Naive thymus-derived CD4-positive, alpha-beta T cell (primary cell): ENCODE measurements around the gene ZNF688. TPM values are rescaled to one million over a fixed set of nuclear protein-coding genes. Genes with fewer than 3 reads are reported as not detected.

Experiments
- ATAC-seq: fragments of 150-1000 bp; cut with Tn5 transposase; 2 replicates; pipeline ENCODE4 v1.10.0; 2021; ENCODE audit warnings: mild to moderate bottlenecking, moderate library complexity
- CTCF ChIA-PET: fragments of 350-600 bp; sonication (Branson Sonifier 250); formaldehyde crosslinking; loops from one replicate; lab custom pipeline; 2021; ENCODE audit warnings: antibody characterized with exemption; lab: Charles Lee
- POLR2A ChIA-PET: fragments of 350-600 bp; sonication (Branson Sonifier 250); formaldehyde crosslinking; loops from one replicate; lab custom pipeline; 2021; ENCODE audit warnings: antibody characterized with exemption, inconsistent platforms; lab: Charles Lee
- DNase-seq, 9 donors: peaks; one replicate each; pipeline versions ENCODE4 v3.0.0 to v3.0.0-alpha.2; 2020 to 2022; ENCODE audit warnings: mixed read lengths in 1 of 9
- H3K27ac ChIP-seq: one replicate; pipeline ENCODE4 v1.7.0; 2013; ENCODE audit warnings: mild to moderate bottlenecking, low read depth, low read length, moderate library complexity
- H3K27me3 ChIP-seq, 2 donors: one replicate each; pipeline ENCODE4 v1.7.0; 2013; ENCODE audit warnings: low read length in 2 of 2, mild to moderate bottlenecking in 2 of 2, moderate library complexity in 2 of 2; ENCODE audit not compliant: control insufficient read depth in 2 of 2, insufficient read depth in 2 of 2
- H3K36me3 ChIP-seq, 3 experiments: 1 replicate in 2 of 3; 2 replicates in 1 of 3; pipeline ENCODE4 v1.7.0; 2013; ENCODE audit warnings: low read length in 3 of 3, mild to moderate bottlenecking in 3 of 3, moderate library complexity in 1 of 3; ENCODE audit not compliant: insufficient read depth in 3 of 3, control insufficient read depth in 2 of 3
- H3K4me1 ChIP-seq, 2 donors: one replicate each; pipeline ENCODE4 v1.7.0; 2013; ENCODE audit warnings: low read length in 2 of 2, mild to moderate bottlenecking in 2 of 2, moderate library complexity in 1 of 2; ENCODE audit not compliant: control insufficient read depth in 2 of 2, insufficient read depth in 2 of 2
- H3K4me3 ChIP-seq: 2 replicates; pipeline ENCODE4 v1.7.0; 2013; ENCODE audit warnings: mild to moderate bottlenecking, low read length
- H3K9me3 ChIP-seq, 3 experiments: 1 replicate in 2 of 3; 2 replicates in 1 of 3; pipeline ENCODE4 v1.7.0; 2013; ENCODE audit warnings: low read length in 3 of 3; ENCODE audit not compliant: control insufficient read depth in 2 of 3
- H3K27ac Mint-ChIP-seq, 9 donors: one replicate each; pipeline ENCODE4 v1.8.0; 2020 to 2022; ENCODE audit warnings: mixed read lengths in 9 of 9, mild to moderate bottlenecking in 8 of 9, moderate library complexity in 5 of 9, inconsistent platforms in 2 of 9
- H3K27me3 Mint-ChIP-seq, 5 donors: one replicate each; pipeline ENCODE4 v1.8.0; 2021 to 2022; ENCODE audit warnings: mixed read lengths in 5 of 5, mild to moderate bottlenecking in 1 of 5
- H3K36me3 Mint-ChIP-seq, 5 donors: one replicate each; pipeline ENCODE4 v1.8.0; 2020 to 2022; ENCODE audit warnings: mixed read lengths in 5 of 5, mild to moderate bottlenecking in 3 of 5, inconsistent platforms in 1 of 5
- H3K4me1 Mint-ChIP-seq, 7 donors: one replicate each; pipeline ENCODE4 v1.8.0; 2020 to 2022; ENCODE audit warnings: mixed read lengths in 7 of 7, mild to moderate bottlenecking in 3 of 7, inconsistent platforms in 1 of 7
- H3K4me3 Mint-ChIP-seq, 10 donors: one replicate each; pipeline ENCODE4 v1.8.0; 2020 to 2022; ENCODE audit warnings: mild to moderate bottlenecking in 10 of 10, mixed read lengths in 10 of 10, moderate library complexity in 6 of 10, inconsistent platforms in 2 of 10
- H3K9me3 Mint-ChIP-seq, 11 donors: one replicate each; pipeline ENCODE4 v1.8.0; 2020 to 2022; ENCODE audit warnings: mixed read lengths in 11 of 11, mild to moderate bottlenecking in 4 of 11, inconsistent platforms in 1 of 11, moderate library complexity in 1 of 11
- intact Hi-C, 2 donors: fragments of 100-400 bp; cut with micrococcal nuclease; formaldehyde crosslinking; loops; one replicate each; pipeline ENCODE4 v1.15.1; 2023
- polyA plus RNA-seq, 2 donors: library from polyadenylated mRNA; unstranded; fragments of 300-500 nt; fragmentation: Illumina TruSeq; gene quantifications; one replicate each; pipeline ENCODE4 v1.2.3, GENCODE V29; 2021
- total RNA-seq, 6 experiments: library from RNA in 5 of 6; stranded (reverse) in 5 of 6; gene quantifications; 1 replicate in 5 of 6; 2 replicates in 1 of 6; pipeline ENCODE4 v1.2.3 and lab custom pipeline; 2021 to 2026

Gene ZNF688
- total and polyA plus RNA-seq, 7 experiments from 2014 or later = 8.8 to 33.2 (median 21.5) TPM

- Histone ChIP-seq H3K9me3 (no peaks in the 10 kb centered on the region), H3K4me3 (no peak overlapping the region), H3K27ac (peak overlapping the region; percentile 98), H3K4me1 (peaks cover 8 to 18% of the 10 kb centered on the region in 2 donors), H3K36me3 (peaks cover 0 to 20% (median 0%) of the 10 kb centered on the region in 3 experiments), H3K27me3 (no peaks in the 10 kb centered on the region)
- H3K9me3 Mint-ChIP-seq = peaks cover 0 to 1% (median 0%) of the 10 kb centered on the region in 11 donors
- no peak for ATAC-seq
- no peaks in the 10 kb centered on the region for H3K27me3 Mint-ChIP-seq
- CTCF ChIA-PET = no interaction called here
- peak overlapping the region in 4 of 9 donors; percentile 48 to 99 (median 88) for H3K27ac Mint-ChIP-seq
- peaks cover 22 to 62% (median 48%) of the 10 kb centered on the region in 7 donors for H3K4me1 Mint-ChIP-seq
- intact Hi-C loops = no loop called here
- H3K4me3 Mint-ChIP-seq = peak overlapping the region in 5 of 10 donors; percentile 45 to 91 (median 59)
- no peak for DNase-seq
- H3K36me3 Mint-ChIP-seq = peaks cover 0 to 9% (median 0%) of the 10 kb centered on the region in 5 donors
- POLR2A ChIA-PET = interaction anchor here (0.5 kb wide), 1 partner anchor 39 kb away, joined by 3 read pairs; no protein-coding TSS in a partner anchor
These were observed 39.0 kb downstream of the ZNF688 start for GRCh38 chr16:30532285-30533145.

GRCh38 chr16:30530163-30531037 is 41.1 kb downstream of the ZNF688 start:
- Histone ChIP-seq H3K4me3 (no peak overlapping the region), H3K36me3 (peaks cover 0 to 25% (median 0%) of the 10 kb centered on the region in 3 experiments), H3K9me3 (no peaks in the 10 kb centered on the region), H3K4me1 (peaks cover 0 to 10% of the 10 kb centered on the region in 2 donors), H3K27ac (peak overlapping the region; percentile 27), H3K27me3 (no peaks in the 10 kb centered on the region)
- DNase-seq = peak in 4 of 9 donors; percentile 22 to 37 (median 32)
- POLR2A ChIA-PET = interaction anchor here (0.9 to 4.5 kb wide), 7 partner anchors 19 to 128 kb away, joined by 3 to 29 read pairs (median 3); partner anchors contain the start of genes DCTPP1, ZNF688, ZNF689 and ZNF764
- H3K27ac Mint-ChIP-seq = peak overlapping the region in 8 of 9 donors; percentile 23 to 88 (median 72)
- CTCF ChIA-PET = interaction anchor here (1.0 kb wide), 1 partner anchor 27 kb away, joined by 4 read pairs; the partner anchor contains the start of gene ZNF764
- peaks cover 0 to 1% (median 0%) of the 10 kb centered on the region in 5 donors for H3K36me3 Mint-ChIP-seq
- H3K9me3 Mint-ChIP-seq = peaks cover 0 to 2% (median 0%) of the 10 kb centered on the region in 11 donors
- H3K4me1 Mint-ChIP-seq = peaks cover 10 to 48% (median 41%) of the 10 kb centered on the region in 7 donors
- H3K4me3 Mint-ChIP-seq = peak overlapping the region in 1 of 10 donors; percentile 20
- no peaks in the 10 kb centered on the region for H3K27me3 Mint-ChIP-seq
- intact Hi-C loops = no loop called here
- ATAC-seq = no peak

GRCh38 chr16:30528799-30529457 is 42.6 kb downstream of the ZNF688 start:
- DNase-seq (no peak), ATAC-seq (no peak)
- H3K9me3 Mint-ChIP-seq = peaks cover 0 to 2% (median 0%) of the 10 kb centered on the region in 11 donors
- H3K9me3 ChIP-seq = no peaks in the 10 kb centered on the region
- peak overlapping the region in 8 of 10 donors; percentile 27 to 90 (median 51) for H3K4me3 Mint-ChIP-seq
- H3K36me3 Mint-ChIP-seq = peaks cover 0 to 1% (median 0%) of the 10 kb centered on the region in 5 donors
- H3K4me1 ChIP-seq = peaks cover 0 to 10% of the 10 kb centered on the region in 2 donors
- H3K36me3 ChIP-seq = peaks cover 0 to 25% (median 0%) of the 10 kb centered on the region in 3 experiments
- H3K4me3 ChIP-seq = no peak overlapping the region
- no peaks in the 10 kb centered on the region for H3K27me3 Mint-ChIP-seq
- ChIA-PET CTCF (no interaction called here), POLR2A (interaction anchor here (0.8 to 4.5 kb wide), 8 partner anchors 18 to 160 kb away, joined by 3 to 29 read pairs (median 3); partner anchors contain the start of gene ZNF764)
- H3K27me3 ChIP-seq = no peaks in the 10 kb centered on the region
- H3K4me1 Mint-ChIP-seq = peaks cover 10 to 44% (median 34%) of the 10 kb centered on the region in 7 donors
- peak overlapping the region; percentile 15 to 91 (median 77) for H3K27ac Mint-ChIP-seq
- no peak overlapping the region for H3K27ac ChIP-seq
- intact Hi-C loops = no loop called here

GRCh38 chr16:30527635-30528178 is 43.8 kb downstream of the ZNF688 start:
- ATAC-seq (peak; percentile 21), DNase-seq (peak in 1 of 9 donors; percentile 39)
- intact Hi-C loops = loop anchor here (1.0 to 2.0 kb wide), 13 partner anchors 8 to 171 kb away; partner anchors contain the start of genes DCTPP1 (in 2 of the 2), ITGAL (in 2 of the 2), ZNF764 (in 2 of the 2) and ZNF785 (in 2 of the 2)
- no peaks in the 10 kb centered on the region for H3K36me3 Mint-ChIP-seq
- H3K9me3 ChIP-seq = no peaks in the 10 kb centered on the region
- H3K9me3 Mint-ChIP-seq = peaks cover 0 to 2% (median 0%) of the 10 kb centered on the region in 11 donors
- ChIA-PET CTCF (interaction anchor here (0.6 to 1.6 kb wide), 3 partner anchors 31 to 82 kb away, joined by 3 to 4 read pairs (median 3); no protein-coding TSS in a partner anchor), POLR2A (interaction anchor here (0.5 to 4.5 kb wide), 10 partner anchors 8 to 159 kb away, joined by 3 to 29 read pairs (median 4); partner anchors contain the start of genes DCTPP1, ZNF688 and ZNF764)
- H3K4me3 ChIP-seq = peak overlapping the region; percentile 75
- H3K27me3 Mint-ChIP-seq = no peaks in the 10 kb centered on the region
- H3K27ac Mint-ChIP-seq = peak overlapping the region; percentile 82 to 94 (median 88)
- peaks cover 0 to 20% (median 0%) of the 10 kb centered on the region in 3 experiments for H3K36me3 ChIP-seq
- peak overlapping the region; percentile 78 to 92 (median 88) for H3K4me3 Mint-ChIP-seq
- H3K27me3 ChIP-seq = no peaks in the 10 kb centered on the region
- H3K4me1 ChIP-seq = peaks cover 0 to 10% of the 10 kb centered on the region in 2 donors
- peaks cover 10 to 39% (median 30%) of the 10 kb centered on the region in 7 donors for H3K4me1 Mint-ChIP-seq
- H3K27ac ChIP-seq = peak overlapping the region; percentile 76

- H3K27me3 Mint-ChIP-seq = no peaks in the 10 kb centered on the region
- peak overlapping the region; percentile 78 to 92 (median 88) for H3K4me3 Mint-ChIP-seq
- peaks cover 16 to 39% (median 32%) of the 10 kb centered on the region in 7 donors for H3K4me1 Mint-ChIP-seq
- peaks cover 0 to 10% of the 10 kb centered on the region in 2 donors for H3K4me1 ChIP-seq
- peaks cover 0 to 4% (median 0%) of the 10 kb centered on the region in 5 donors for H3K36me3 Mint-ChIP-seq
- peak overlapping the region; percentile 75 for H3K4me3 ChIP-seq
- H3K27ac ChIP-seq = peak overlapping the region; percentile 76
- peak; percentile 59 to 95 (median 64) for DNase-seq
- H3K27me3 ChIP-seq = no peaks in the 10 kb centered on the region
- CTCF ChIA-PET = interaction anchor here (0.6 to 1.6 kb wide), 2 partner anchors 77 to 81 kb away, joined by 3 read pairs; no protein-coding TSS in a partner anchor
- peaks cover 0 to 2% (median 0%) of the 10 kb centered on the region in 11 donors for H3K9me3 Mint-ChIP-seq
- ATAC-seq = peak; percentile 87
- POLR2A ChIA-PET = interaction anchor here (0.9 to 4.5 kb wide), 6 partner anchors 9 to 158 kb away, joined by 3 to 29 read pairs (median 4); partner anchors contain the start of genes DCTPP1, ZNF688 and ZNF764
- H3K27ac Mint-ChIP-seq = peak overlapping the region; percentile 82 to 94 (median 88)
- H3K9me3 ChIP-seq = no peaks in the 10 kb centered on the region
- peaks cover 0 to 19% (median 0%) of the 10 kb centered on the region in 3 experiments for H3K36me3 ChIP-seq
- intact Hi-C loops = loop anchor here (1.0 to 2.0 kb wide), 13 partner anchors 8 to 172 kb away; partner anchors contain the start of genes DCTPP1 (in 2 of the 2), ITGAL (in 2 of the 2), ZNF764 (in 2 of the 2) and ZNF785 (in 2 of the 2)
These were observed 44.5 kb downstream of the ZNF688 start for GRCh38 chr16:30526823-30527634.
